ENCODE measurements around the gene PPP4C.
"Not testable (repeated sequence)": the region's sequence is repeated elsewhere in the genome, so short reads cannot be mapped to it uniquely, and the experiment has no call there.

The PPP4C gene

DNA sequence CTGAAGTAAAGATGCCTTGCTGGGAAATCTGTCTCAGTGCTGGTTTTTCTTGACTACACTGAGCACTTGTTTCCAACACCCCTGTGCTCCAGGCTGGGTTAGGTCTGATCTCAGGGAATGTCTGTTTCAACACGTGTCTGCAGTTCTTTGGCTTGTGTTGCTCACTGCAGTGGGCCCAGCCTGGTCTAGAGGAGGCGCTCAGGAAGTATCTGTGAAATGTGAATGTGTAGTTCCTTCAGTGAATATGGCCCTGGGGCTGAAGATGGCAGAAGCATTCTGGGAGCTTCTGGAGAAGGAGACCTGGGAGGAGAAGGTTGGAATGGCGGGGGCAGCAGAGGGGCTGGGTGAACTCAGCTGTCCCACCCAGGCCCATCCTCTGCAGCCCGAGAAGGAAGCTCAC, 28.3 kb downstream of the PPP4C start:
- DNase-seq, result no peak

DNA sequence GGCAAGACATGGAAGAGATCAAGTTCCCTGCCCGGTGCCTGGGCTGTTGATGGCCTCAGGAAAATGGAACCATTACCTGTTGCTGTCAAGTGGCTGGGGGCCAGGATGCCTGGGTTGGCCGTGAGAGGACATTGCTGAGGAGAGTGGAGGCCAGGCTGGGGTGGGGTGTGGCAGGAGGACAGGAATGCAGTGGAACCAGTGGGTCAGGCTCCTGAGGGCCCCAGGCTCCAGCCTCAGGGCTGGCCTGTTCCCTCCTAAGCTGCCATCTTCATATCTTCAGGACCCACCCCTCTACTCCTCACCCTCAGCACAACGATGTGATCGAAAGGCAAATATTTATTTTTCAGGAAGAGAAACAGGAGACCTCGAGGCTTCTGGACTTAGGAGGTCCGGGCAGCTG, 28.7 kb downstream of the PPP4C start:
- no peak for DNase-seq

DNA sequence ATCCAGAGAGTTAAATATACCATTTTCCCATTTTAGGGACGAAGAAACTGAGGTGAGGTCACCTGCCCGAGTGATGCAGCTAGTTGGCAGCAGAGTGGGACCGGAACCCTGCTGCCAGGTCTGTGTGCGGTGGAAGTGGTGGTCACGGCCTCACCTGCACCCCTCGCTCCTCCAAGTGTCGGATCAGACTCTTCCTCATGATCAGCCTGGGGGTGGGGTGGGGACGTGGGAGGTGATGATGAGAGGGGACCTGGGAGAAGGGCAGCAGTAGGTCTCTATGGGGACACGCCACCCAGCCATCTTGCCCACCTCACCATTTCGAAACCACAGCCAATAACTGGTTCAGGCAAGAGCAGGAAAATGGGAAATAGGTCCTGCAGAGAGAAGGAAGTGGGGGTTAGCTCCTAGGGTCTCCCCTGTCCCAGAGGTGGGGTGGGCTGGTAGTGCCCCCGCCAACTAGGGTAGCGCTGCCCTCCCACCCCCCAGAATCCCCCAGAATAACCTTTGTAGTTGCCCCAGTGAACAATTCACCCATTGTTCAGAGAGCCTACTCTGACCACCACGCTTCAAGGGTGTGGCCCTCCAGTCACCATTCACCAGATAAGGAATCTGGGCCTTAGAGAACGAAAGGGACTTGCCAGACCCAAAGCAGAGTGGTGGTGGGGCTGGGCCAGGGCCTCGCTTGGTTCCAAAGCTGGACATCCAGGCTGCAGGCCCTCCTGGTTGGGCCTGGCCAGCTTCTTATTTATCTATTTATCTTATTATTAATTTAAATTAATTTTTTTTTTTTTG, 32.5 kb downstream of the PPP4C start:
- no peak for DNase-seq

DNA sequence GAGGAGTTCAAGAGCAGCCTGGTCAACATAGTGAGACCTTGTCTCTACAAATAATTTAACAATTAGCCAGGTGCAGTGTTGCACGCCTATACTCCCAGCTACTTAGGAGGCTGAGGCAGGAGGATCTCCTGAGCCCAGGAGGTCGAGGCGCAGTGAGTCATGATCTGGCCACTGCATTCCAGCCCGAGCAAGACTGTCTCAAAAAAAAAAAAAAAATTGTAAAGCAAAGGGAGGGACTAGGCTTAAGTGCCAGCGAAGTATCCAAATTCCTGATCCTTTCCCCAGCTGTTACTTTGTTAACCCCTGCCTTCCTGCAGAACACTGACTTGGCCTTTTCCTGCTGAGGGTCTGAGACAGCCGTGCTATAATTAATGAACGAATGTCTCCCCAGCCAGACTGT, 34.9 kb downstream of the PPP4C start:
- no peak for DNase-seq

DNA sequence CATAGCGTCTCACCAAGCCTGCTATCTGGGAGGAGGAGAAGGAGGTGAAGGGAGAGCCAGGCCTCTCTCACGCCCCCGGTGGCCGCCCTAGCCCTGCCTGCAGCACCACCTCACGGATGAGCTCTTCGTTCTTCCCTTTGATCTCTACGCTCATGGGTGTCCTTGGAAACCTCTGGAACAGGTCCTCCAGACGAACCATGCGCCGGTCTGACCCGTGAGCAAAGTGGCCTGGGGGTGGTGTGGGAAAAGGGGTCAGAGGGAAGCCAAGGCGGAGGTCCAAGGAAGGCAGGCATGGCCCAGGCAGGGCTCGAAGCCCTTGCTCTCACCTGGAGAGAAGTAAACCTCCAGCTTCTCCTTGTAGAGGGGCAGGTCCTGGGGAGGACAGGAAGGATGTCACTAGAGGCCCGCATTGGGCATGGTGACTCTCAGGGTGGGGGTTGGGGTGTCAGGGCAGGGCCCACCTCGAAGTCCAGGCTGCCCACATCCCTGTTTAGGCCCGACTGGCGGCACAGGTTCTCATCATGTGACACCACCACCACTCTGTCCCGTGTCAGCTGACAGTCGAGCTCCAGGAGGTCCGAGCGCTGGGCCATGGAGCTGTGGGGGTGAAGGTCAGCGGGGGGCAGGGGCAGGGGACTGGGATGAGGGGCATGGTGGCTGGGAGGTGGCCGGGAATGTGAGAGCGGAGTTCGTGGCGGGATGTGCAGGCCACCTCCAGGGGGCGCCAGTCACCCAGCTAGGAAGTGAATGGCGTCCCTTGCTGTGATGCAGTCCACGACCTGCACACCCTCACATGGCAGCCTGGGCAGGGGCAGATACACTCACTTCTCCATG, 36.6 kb downstream of the PPP4C start:
- DNase-seq, result peak; percentile 69

DNA sequence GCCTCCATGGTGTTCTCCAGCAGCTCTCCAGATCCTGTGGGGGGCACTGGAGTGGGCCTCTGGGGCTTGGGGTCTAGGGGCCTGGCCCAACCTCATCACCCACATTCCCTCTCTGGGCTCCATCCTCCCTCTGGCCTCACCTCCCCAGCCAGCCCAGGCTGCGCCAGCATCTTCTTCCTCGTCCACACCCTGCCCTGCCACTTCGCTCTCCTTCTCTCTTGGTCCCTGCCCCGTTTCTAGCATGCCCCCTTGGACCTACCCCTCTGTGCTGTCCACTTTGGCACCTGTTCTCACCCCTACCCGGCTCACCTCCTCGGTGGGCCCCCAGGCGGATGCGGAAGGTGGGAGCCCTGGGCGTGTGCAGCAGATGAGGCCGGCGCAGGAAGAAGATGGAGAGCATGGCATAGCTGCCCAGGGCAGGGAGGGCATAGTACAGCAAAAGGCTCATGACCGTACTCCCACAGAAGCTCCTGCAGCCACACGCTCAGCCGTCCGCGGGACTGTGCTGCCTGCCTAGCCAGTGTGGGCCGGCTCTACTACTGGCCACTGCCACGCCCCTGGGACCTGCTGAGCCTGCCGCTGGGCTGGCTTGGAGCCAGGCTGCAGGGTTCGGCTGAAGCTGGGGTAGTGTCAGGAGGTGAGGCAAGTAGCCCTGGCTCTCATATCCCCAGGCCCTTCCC, 37.4 kb downstream of the PPP4C start, which contains the start of gene GDPD3:
Gene GDPD3, minus strand, starts transcription at position 507 of the 680 bp plus-strand sequence. Its CDS starts 59 bp downstream, at position 448.
- DNase-seq, result no peak

DNA sequence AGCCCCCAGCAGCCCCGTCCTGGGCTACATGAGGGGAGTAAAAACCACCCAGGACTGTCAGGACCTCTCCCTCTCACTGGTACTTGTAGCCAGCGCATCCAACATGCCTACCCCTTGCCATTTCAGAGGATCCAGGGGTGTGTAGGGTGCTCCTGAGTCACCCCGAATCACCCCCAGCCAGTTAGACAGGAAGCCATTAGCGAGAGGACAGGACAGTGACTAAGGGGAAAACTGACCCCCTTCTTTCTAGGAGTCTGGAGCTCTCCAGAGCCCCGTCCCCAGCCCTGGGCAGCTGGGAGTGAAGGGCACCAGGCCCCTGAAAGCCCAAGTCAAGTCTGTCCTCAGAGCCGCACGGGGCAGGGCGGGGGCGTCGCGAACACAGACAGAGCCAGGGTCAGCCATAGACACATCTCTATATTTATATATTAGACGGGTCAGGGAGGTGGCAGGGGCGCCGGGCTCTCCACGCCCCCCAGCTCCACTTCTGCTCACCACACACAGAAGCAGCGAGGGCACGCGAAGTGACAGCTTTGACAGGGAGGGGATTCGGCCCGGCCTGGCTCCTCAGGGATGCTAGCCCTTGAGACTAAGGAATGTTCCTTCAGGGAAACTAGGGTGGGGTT, 38.0 kb downstream of the PPP4C start:
- no peak for DNase-seq

DNA sequence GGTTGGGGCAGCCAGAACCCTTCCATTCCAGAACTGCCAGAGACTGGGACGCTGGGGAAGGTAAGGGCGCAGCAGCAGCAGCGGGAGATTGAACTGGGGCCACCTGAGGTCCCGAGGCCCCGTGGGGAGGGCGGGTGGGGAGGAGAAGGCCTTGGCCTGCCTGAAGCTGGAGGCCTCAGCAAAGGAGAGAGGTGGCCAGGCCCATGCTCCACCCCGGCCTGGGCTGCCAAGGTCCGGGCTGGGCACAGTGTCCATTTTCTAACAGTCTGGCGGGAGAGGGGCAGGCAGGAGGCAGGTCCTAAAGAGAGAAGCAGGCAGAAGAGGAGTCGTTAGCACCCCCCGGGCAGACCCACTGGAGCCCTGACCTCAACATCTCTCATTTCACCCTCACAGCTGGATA, 38.6 kb downstream of the PPP4C start:
- no peak for DNase-seq

DNA sequence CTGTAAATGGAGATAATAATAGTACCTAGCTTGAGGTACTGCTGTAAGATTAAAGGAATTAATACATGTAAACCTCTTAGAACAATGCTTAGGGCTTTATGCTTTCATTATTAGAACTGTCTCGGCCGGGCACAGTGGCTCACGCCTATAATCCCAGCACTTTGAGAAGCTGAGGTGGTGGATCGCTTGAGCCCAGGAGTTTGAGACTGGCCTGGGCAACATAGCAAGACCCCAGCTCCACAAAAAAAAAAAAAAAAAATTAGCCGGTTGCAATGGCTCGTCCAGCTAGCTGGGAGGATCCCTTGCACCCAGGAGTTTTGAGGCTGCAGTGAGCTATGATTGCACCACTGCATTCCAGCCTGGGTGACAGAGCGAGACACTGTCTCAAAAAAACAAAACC, 39.0 kb downstream of the PPP4C start:
- not testable (repeated sequence) for DNase-seq

DNA sequence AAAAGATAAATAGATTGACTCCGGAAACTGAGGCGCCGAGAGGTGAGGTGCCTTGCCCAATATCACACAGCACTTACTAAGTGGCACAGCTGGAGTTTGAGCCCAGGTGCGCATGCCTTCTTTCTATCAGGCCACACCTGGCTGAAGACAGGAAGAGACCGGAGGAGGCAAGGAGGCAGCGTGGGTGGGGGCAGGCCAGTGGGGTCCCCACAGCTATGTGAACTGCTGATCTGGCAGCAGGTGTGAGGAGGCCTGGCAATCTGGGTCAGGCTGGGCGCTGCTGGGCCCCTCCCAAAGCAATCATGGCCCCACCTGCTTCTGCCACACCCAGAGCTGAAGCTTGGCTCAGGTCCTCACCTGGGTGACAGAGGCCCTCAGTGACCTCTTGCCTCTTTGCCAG, 39.4 kb downstream of the PPP4C start:
- DNase-seq, result no peak

DNA sequence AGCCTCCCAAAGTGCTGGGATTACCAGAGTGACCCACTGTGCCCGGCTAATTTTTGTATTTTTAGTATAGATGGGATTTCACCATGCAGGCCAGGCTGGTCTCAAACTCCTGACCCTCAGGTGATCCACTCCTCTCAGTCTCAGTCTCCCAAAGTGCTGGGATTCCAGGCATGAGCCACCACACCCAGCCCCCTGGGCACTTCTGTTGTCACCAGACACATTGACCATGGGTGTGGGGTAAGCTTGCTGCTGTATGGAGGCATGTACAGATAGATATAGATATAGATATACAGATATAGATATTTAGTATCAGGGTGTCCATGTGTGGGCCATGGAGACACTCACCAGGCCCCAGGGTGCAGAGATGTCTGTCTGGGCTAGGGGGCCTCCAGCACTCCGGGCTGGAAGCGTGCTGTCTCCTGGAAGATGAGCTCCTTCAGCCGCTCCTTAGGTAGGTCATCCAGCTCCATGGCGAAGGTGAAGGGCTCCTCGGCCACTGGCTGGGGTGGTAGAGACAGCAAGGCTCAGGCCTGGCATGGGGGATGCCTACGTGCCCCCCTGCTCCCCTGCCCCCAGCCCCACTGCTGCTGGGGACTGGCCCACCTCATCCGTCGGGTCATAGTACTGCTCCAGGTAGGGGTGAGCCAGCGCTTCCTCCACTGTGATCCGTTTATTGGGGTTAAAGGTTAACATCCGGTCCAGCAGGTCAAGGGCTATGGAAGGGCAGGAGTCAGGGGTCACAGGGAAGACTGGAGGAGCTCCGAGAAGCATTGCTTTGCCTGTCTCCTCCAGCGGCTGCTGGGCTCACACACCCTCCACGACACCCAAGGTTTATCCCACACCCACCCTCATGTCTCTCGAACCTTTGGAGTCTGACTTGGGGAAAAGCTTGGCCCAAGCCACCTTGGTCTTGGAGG, 40.8 kb downstream of the PPP4C start:
- DNase-seq, result no peak

DNA sequence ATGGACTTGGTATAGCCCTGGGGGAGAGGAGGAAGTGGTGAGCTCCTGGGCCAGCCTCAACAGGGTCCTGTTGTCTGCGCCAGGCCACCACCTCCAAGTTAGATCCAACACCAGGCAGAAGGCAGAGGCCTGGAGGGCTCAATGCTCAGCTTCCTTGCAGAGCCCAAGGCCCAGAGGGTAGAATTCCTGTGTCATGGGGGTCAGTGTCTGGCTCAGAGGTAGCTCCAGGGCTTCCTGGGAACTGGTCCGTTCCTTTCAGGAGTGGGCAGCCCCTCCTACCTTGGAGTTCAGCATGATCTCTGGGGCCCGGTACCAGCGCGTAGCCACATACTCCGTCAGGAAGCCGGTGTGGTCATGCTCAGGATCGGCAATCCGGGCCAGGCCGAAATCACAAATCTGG, 42.0 kb downstream of the PPP4C start:
- DNase-seq, result no peak

DNA sequence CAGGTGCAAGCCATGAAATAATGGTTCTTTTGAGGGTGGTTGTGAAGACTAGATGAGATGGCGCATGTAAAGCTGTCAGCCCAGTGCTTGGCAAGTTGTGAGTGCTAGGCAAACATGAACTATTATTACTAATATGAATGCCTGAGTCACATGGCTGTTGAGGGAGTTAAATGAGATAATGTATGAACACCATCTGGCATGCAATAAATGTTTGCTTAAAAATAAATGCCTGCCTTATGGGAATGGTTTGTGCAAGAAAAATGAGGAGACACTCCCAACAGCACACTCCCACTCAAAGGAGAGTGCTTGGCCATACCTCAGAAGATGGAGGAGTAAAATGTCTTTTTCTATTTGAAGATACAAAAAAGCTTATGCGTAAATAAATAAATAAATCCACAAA, 43.6 kb downstream of the PPP4C start:
- no peak for DNase-seq

DNA sequence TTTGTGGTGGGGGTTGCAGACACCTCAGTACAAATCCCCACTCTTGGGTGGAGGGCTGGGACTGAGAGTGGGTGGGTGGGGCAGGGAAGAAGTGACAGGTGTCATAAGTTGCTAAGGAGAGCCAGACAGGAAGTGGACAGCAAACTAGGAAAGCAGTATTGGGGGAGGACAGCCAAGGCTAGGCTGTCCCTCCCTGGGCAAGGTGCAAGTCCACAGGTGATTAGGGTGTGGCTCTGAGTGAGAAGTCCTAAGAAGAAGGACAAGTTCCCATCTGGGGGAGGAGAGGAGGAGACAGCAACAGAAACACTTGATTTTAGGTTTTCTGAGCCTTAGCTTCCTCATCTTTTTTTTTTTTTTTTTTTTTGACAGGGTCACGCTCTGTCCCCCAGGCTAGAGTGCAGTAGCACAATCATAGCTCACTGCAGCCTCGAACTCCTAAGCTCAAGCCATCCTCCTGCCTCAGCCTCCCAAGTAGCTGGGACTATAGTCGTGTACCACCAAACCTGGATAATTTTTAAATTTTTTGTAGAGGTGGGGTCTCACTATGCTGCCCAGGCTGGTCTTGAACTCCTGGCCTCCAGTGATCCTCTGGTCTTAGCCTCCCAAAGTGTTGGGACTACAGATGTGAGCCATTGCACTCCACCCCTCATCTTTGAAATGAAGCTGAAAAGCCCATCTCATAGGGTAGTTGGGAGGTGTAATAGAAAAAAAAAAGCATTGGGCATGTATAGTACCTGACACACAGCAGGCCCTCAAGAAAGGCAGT, 44.7 kb downstream of the PPP4C start:
- no peak for DNase-seq

DNA sequence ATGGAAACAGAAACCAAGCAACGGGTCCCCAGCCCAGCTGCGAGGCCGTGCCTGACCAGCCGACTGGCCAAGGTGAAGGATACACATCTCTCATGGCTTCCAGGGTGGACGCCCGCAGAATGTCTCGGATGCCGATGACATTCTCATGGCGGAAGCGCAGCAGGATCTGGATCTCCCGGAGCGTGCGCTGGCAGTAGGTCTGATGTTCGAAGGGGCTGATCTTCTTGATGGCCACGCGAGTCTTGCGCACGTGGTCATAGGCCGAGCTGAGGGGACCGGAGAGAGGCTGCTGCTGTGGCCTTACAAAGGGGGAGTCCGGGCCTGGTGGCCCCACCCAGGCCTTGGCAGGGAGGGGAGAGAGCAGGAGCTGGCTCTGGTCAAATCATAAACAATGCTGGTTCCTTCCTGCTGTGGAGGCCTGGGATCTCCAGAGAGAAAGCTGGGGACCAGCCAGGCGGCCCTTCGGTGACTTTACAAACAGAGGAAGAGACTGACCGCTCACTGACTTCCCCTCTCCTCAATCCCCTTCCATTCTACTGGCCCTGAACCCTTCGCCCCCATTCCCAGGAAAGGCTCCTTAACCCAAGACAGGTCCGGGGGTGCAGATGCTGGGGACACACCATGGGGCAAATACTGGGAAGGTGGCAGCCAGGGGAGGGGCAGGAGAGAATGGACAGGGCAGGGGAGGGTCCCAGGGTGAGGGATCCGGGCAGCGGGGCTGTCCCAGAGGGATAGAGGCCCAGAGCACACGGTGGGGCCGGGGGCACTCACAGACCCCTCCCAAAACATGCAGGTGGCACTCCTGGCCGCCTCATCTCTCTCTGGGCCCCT, 46.2 kb downstream of the PPP4C start:
- DNase-seq, result no peak

DNA sequence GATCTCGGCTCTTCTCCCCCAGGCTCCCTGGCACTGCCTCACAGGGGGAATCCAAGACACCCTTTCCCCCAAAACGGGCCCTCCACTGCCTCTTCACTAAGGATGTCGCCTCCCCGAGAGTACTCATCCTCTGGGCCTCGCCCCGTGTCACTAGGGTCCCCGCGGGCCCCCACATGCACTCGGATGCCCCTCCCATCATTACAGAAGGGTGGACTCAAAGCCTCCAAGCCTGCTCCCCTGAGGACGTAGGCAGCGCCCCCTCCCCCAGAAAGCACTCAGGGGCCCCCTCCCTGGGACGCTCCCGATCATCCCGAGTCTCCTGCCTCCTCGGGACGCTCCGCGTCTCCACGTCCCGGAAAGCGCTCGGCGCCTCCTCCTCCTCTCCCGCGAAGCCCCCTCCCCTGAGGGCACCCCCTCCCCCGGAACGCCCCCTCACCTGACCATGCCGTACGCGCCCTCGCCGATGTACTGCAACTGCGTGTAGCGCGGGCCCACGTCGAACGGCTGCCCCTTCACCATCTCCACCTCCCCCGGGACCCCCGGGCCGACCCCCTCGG, 46.9 kb downstream of the PPP4C start:
- peak; percentile 18 for DNase-seq

DNA sequence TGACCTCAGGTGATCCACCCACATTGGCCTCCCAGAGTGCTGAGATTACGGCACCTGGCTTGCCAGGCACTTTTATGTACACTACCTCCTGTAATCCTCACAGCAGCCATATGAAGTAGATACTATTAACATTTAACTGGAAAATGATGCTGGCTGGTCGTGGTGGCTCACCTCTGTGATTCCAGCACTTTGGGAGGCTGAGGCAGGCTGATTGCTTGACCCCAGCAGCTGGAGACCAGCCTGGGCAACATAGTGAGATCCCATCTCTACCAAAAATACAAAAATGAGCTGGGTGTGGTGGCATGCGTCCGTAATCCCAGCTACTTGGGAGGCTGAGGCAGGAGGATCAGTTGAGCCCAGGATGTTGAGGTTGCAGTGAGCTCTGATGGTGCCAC, 49.2 kb downstream of the PPP4C start:
- DNase-seq, result no peak

DNA sequence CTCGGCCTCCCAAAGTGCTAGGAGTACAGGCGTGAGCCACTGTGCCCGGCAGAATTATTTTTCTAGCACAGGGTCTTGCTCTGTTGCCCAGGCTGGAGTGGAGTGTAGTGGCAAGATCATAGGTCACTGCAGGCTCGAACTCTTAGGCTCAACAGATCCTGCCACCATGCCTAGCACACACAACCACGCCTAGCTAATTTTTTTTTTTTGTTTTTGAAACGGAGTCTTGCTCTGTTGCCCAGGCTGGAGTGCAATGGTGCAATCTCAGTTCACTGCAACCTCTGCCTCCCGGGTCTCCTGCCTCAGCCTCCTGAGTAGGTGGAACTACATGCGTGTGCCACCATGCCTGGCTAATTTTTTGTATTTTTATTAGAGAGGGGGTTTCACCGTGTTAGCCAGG, 49.9 kb downstream of the PPP4C start:
- not testable (repeated sequence) for DNase-seq

DNA sequence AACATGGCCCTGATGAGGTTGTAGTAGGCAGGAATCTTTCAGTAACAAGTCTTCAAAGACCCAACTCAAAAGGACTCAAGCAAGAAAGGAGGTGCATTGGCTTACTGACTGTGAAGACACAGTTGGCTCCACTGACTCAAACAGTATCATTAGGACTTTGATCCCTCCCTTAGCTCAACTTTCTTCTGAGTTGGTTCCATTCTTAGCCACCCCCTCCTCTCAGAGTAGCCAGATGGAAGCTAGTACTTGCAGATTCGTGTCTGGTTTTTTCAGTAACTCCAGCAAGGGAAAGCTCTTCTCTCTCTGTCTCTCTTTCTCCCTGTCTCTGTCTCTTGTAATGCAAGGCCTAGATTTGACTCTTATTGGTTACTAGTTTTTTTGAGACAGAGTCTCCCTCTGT, 52.2 kb downstream of the PPP4C start:
- no peak for DNase-seq
